MM.1S (cell line): ENCODE measurements around the gene SMYD4.

Experiments used
- DNase-seq: peaks from one replicate; pipeline ENCODE4 v3.0.0-alpha.2; 2015
- H2AFZ ChIP-seq: fragments of 300-600 bp; sonication (generic); 2 replicates; pipeline ENCODE4 v1.6.0; 2016; ENCODE audit warnings: antibody characterized with exemption, low read length
- H3F3A ChIP-seq: fragments of 300-600 bp; sonication (generic); 2 replicates; pipeline ENCODE4 v1.6.1; 2016; ENCODE audit warnings: mild to moderate bottlenecking, antibody characterized with exemption, low read length, moderate library complexity, mixed read lengths; ENCODE audit not compliant: insufficient read depth
- H3K27ac ChIP-seq: fragments of 300-600 bp; sonication (generic); 2 replicates; pipeline ENCODE4 v1.5.1; 2016; ENCODE audit warnings: mild to moderate bottlenecking, low read length
- H3K27me3 ChIP-seq: fragments of 300-600 bp; sonication (generic); replicated peaks from 2 replicates; pipeline ENCODE4 v1.6.0; 2016; ENCODE audit warnings: low read length; ENCODE audit not compliant: insufficient read depth
- H3K36me3 ChIP-seq: fragments of 300-600 bp; sonication (generic); replicated peaks from 2 replicates; pipeline ENCODE4 v1.6.1; 2016; ENCODE audit warnings: mild to moderate bottlenecking, low read length, mixed read lengths; ENCODE audit not compliant: insufficient read depth
- H3K4me1 ChIP-seq: fragments of 300-600 bp; sonication (generic); 2 replicates; pipeline ENCODE4 v1.6.1; 2016; ENCODE audit warnings: low read length, mixed read lengths
- H3K4me2 ChIP-seq: fragments of 300-600 bp; sonication (generic); 2 replicates; pipeline ENCODE4 v1.6.0; 2016; ENCODE audit warnings: low read depth, low read length
- H3K4me3 ChIP-seq: fragments of 300-600 bp; sonication (generic); 2 replicates; pipeline ENCODE4 v1.5.1; 2016; ENCODE audit warnings: low read length, mixed read lengths
- H3K79me2 ChIP-seq: fragments of 300-600 bp; sonication (generic); 2 replicates; pipeline ENCODE4 v1.6.1; 2016; ENCODE audit warnings: mixed run types, low read length, mixed read lengths
- H3K9ac ChIP-seq: fragments of 300-600 bp; sonication (generic); 2 replicates; pipeline ENCODE4 v1.6.1; 2016; ENCODE audit warnings: low read length, mixed read lengths
- H3K9me2 ChIP-seq: fragments of 300-600 bp; sonication (generic); replicated peaks from 2 replicates; pipeline ENCODE4 v1.6.1; 2016; ENCODE audit warnings: mild to moderate bottlenecking, low read length, mixed read lengths; ENCODE audit not compliant: insufficient read depth
- H3K9me3 ChIP-seq: fragments of 300-600 bp; sonication (generic); replicated peaks from 2 replicates; pipeline ENCODE4 v1.6.1; 2016; ENCODE audit warnings: mild to moderate bottlenecking, low read length, mixed read lengths; ENCODE audit not compliant: insufficient read depth
- H4K20me1 ChIP-seq: fragments of 300-600 bp; sonication (generic); 2 replicates; pipeline ENCODE4 v1.6.1; 2016; ENCODE audit warnings: mild to moderate bottlenecking, low read length, moderate library complexity, mixed read lengths; ENCODE audit not compliant: insufficient read depth
- EZH2 ChIP-seq: fragments of 300-600 bp; sonication (generic); optimal IDR thresholded peaks from 2 replicates; pipeline ENCODE3; 2017; ENCODE audit warnings: low read depth, mild to moderate bottlenecking, antibody characterized with exemption, low read length, mixed read lengths
- EZH2phosphoT487 ChIP-seq: fragments of 300-600 bp; sonication (generic); IDR thresholded peaks from 2 replicates; pipeline ENCODE4 v1.6.1; 2018; ENCODE audit warnings: antibody characterized with exemption, low read length
- TF ChIP-seq, protein P1 (sequence below): fragments of 300-600 bp; sonication (generic); IDR thresholded peaks from 2 replicates; pipeline ENCODE4 v1.5.1; 2016; ENCODE audit warnings: antibody characterized with exemption, low read length, mixed read lengths

The SMYD4 gene

GRCh38 chr17:1733759-1734158 is 95.9 kb downstream of the SMYD4 start:
- H3K27ac ChIP-seq = no peak overlapping the region

GRCh38 chr17:1732833-1733321 is 96.8 kb downstream of the SMYD4 start:
- H3K4me1 ChIP-seq = no peaks in the 10 kb centered on the region
- H3F3A ChIP-seq = no peaks in the 10 kb centered on the region
- H3K9me3 ChIP-seq = no peaks in the 10 kb centered on the region
- no peaks in the 10 kb centered on the region for H4K20me1 ChIP-seq
- no peak overlapping the region for H3K4me3 ChIP-seq
- no peaks in the 10 kb centered on the region for H3K79me2 ChIP-seq
- no peaks in the 10 kb centered on the region for H3K9me2 ChIP-seq
- no peak for DNase-seq
- no peaks in the 10 kb centered on the region for H3K27me3 ChIP-seq
- H3K36me3 ChIP-seq = no peaks in the 10 kb centered on the region
- H3K4me2 ChIP-seq = no peak overlapping the region
- TF ChIP-seq, protein P1, sequence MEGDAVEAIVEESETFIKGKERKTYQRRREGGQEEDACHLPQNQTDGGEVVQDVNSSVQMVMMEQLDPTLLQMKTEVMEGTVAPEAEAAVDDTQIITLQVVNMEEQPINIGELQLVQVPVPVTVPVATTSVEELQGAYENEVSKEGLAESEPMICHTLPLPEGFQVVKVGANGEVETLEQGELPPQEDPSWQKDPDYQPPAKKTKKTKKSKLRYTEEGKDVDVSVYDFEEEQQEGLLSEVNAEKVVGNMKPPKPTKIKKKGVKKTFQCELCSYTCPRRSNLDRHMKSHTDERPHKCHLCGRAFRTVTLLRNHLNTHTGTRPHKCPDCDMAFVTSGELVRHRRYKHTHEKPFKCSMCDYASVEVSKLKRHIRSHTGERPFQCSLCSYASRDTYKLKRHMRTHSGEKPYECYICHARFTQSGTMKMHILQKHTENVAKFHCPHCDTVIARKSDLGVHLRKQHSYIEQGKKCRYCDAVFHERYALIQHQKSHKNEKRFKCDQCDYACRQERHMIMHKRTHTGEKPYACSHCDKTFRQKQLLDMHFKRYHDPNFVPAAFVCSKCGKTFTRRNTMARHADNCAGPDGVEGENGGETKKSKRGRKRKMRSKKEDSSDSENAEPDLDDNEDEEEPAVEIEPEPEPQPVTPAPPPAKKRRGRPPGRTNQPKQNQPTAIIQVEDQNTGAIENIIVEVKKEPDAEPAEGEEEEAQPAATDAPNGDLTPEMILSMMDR = no peak
- TF ChIP-seq EZH2phosphoT487 (no peak), EZH2 (no peak)
- H2AFZ ChIP-seq = no peak overlapping the region
- no peak overlapping the region for H3K27ac ChIP-seq
- no peak overlapping the region for H3K9ac ChIP-seq

More at GRCh38 chr17:1733759-1734158, 95.9 kb downstream of the SMYD4 start:
- Histone ChIP-seq H3K9ac (no peak overlapping the region), H2AFZ (no peak overlapping the region), H3F3A (no peaks in the 10 kb centered on the region), H3K9me2 (no peaks in the 10 kb centered on the region), H3K4me2 (no peak overlapping the region), H3K4me1 (no peaks in the 10 kb centered on the region), H3K9me3 (no peaks in the 10 kb centered on the region), H3K36me3 (no peaks in the 10 kb centered on the region), H3K27me3 (no peaks in the 10 kb centered on the region), H3K4me3 (no peak overlapping the region), H3K79me2 (no peaks in the 10 kb centered on the region), H4K20me1 (no peaks in the 10 kb centered on the region)
- no peak for TF ChIP-seq EZH2phosphoT487
- DNase-seq = no peak

GRCh38 chr17:1732241-1732832 is 97.4 kb downstream of the SMYD4 start:
- Histone ChIP-seq H3K4me3 (no peak overlapping the region), H3K9me3 (no peaks in the 10 kb centered on the region), H3K4me2 (no peak overlapping the region), H3K36me3 (no peaks in the 10 kb centered on the region), H3K79me2 (no peaks in the 10 kb centered on the region), H2AFZ (no peak overlapping the region), H3F3A (no peaks in the 10 kb centered on the region), H3K4me1 (no peaks in the 10 kb centered on the region), H3K27me3 (no peaks in the 10 kb centered on the region), H3K9ac (no peak overlapping the region), H4K20me1 (no peaks in the 10 kb centered on the region), H3K9me2 (no peaks in the 10 kb centered on the region), H3K27ac (no peak overlapping the region)
- TF ChIP-seq, protein P1 = no peak
- no peak for TF ChIP-seq EZH2phosphoT487
- no peak for TF ChIP-seq EZH2
- no peak for DNase-seq

DNA sequence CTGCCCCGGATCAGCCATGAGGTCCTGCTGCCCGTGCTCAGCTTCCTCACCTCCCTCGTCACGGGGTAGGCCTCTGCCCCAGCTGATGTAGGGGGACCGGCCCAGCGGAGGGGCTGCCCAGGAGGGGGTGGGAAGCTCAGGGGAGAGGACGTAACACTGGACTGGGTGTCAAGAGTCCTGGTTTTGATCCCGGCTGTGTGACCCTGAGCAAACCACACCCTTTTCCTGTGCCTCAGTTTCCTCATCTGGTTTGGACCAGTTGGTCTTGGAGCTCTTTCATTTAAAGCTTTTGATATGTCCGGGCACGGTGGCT is 98.6 kb downstream of the SMYD4 start:
- TF ChIP-seq EZH2 (no peak), EZH2phosphoT487 (no peak)
- TF ChIP-seq, protein P1 = no peak
- peaks cover 6% of the 10 kb centered on the region for H3K79me2 ChIP-seq

More for the DNA sequence above, 98.6 kb downstream of the SMYD4 start:
- Histone ChIP-seq H3K9me2 (no peaks in the 10 kb centered on the region), H3K9ac (no peak overlapping the region), H3K4me1 (no peaks in the 10 kb centered on the region), H3K4me3 (no peak overlapping the region), H3F3A (no peaks in the 10 kb centered on the region), H4K20me1 (no peaks in the 10 kb centered on the region), H3K4me2 (no peak overlapping the region), H3K9me3 (no peaks in the 10 kb centered on the region), H3K36me3 (no peaks in the 10 kb centered on the region), H2AFZ (no peak overlapping the region), H3K27ac (no peak overlapping the region), H3K27me3 (no peaks in the 10 kb centered on the region)
- DNase-seq = no peak
